Measurements from ENCODE around the gene ATAD3C.

Gene ATAD3C

GRCh38 chr1:1430992-1431844 is 18.3 kb upstream of the ATAD3C start:
- no peak for DNase-seq (ENCODE audit: low read depth)

- DNase-seq (ENCODE audit: low read depth) = no peak
Measured at GRCh38 chr1:1431845-1432273, 17.6 kb upstream of the ATAD3C start.

- DNase-seq (ENCODE audit: low read depth) = no peak
Measured at GRCh38 chr1:1432274-1432950, 17.1 kb upstream of the ATAD3C start.

- DNase-seq (ENCODE audit: low read depth) = no peak
Measured at GRCh38 chr1:1432951-1433803, 16.3 kb upstream of the ATAD3C start.

- DNase-seq (ENCODE audit: low read depth) = no peak
Measured at GRCh38 chr1:1433804-1434130, 15.7 kb upstream of the ATAD3C start.

- DNase-seq (ENCODE audit: low read depth) = no peak
Measured at GRCh38 chr1:1434131-1434823, 15.2 kb upstream of the ATAD3C start.

- no peak for DNase-seq (ENCODE audit: low read depth)
Measured at GRCh38 chr1:1434824-1435105, 14.7 kb upstream of the ATAD3C start.

- peak; percentile 21 for DNase-seq (ENCODE audit: low read depth)
Measured at GRCh38 chr1:1435106-1435903, 14.2 kb upstream of the ATAD3C start, which contains the start of gene VWA1. VWA1 (plus strand) TSS chr1:1435690; CDS start chr1:1435749, 59 bp downstream.

- no peak for DNase-seq (ENCODE audit: low read depth)
Measured at GRCh38 chr1:1435911-1436629, 13.4 kb upstream of the ATAD3C start.

- no peak for DNase-seq (ENCODE audit: low read depth)
Measured at GRCh38 chr1:1436630-1437032, 12.9 kb upstream of the ATAD3C start.

- no peak for DNase-seq (ENCODE audit: low read depth)
Measured at GRCh38 chr1:1437033-1437903, 12.2 kb upstream of the ATAD3C start.

GRCh38 chr1:1437904-1438376 is 11.5 kb upstream of the ATAD3C start:
- no peak for DNase-seq (ENCODE audit: low read depth)

GRCh38 chr1:1438531-1439381 is 10.7 kb upstream of the ATAD3C start:
- DNase-seq (ENCODE audit: low read depth) = no peak

GRCh38 chr1:1439546-1440261 is 9.8 kb upstream of the ATAD3C start:
- DNase-seq (ENCODE audit: low read depth) = no peak

- no peak for DNase-seq (ENCODE audit: low read depth)
Measured at GRCh38 chr1:1440262-1441001, 9.1 kb upstream of the ATAD3C start.

GRCh38 chr1:1441002-1441888 is 8.2 kb upstream of the ATAD3C start:
- no peak for DNase-seq (ENCODE audit: low read depth)
